Osteocyte (in vitro differentiated cells): ENCODE data around the gene TRIO. TPM values are rescaled to one million over a fixed set of nuclear protein-coding genes. Genes with fewer than 3 reads are reported as not detected.
"Not testable (repeated sequence)": the region's sequence is repeated elsewhere in the genome, so short reads cannot be mapped to it uniquely, and the experiment has no call there.

Experiments
- DNase-seq: peaks from one replicate; pipeline ENCODE4 v3.0.0; 2021; ENCODE audit warnings: mixed read lengths; ENCODE audit not compliant: unreplicated experiment; ENCODE audit errors: extremely low spot score
- H3K27ac Mint-ChIP-seq: one replicate; pipeline ENCODE4 v1.8.0; 2021; ENCODE audit warnings: mild to moderate bottlenecking, mixed read lengths; ENCODE audit not compliant: unreplicated experiment
- H3K27me3 Mint-ChIP-seq: one replicate; pipeline ENCODE4 v1.8.0; 2021; ENCODE audit warnings: mixed read lengths; ENCODE audit not compliant: unreplicated experiment
- H3K36me3 Mint-ChIP-seq: one replicate; pipeline ENCODE4 v1.8.0; 2021; ENCODE audit warnings: mixed read lengths; ENCODE audit not compliant: unreplicated experiment
- H3K4me1 Mint-ChIP-seq: one replicate; pipeline ENCODE4 v1.8.0; 2021; ENCODE audit warnings: mixed read lengths; ENCODE audit not compliant: unreplicated experiment
- H3K4me3 Mint-ChIP-seq: one replicate; pipeline ENCODE4 v1.8.0; 2021; ENCODE audit warnings: mild to moderate bottlenecking, moderate library complexity, mixed read lengths; ENCODE audit not compliant: unreplicated experiment
- H3K9me3 Mint-ChIP-seq: one replicate; pipeline ENCODE4 v1.8.0; 2021; ENCODE audit warnings: mixed read lengths; ENCODE audit not compliant: unreplicated experiment
- long read RNA-seq: library from polyadenylated mRNA; unstranded; transcript quantifications from one replicate; pipeline ENCODE4 v2.0.0, GENCODE V29; 2021
- total RNA-seq: library from RNA; stranded (reverse); gene quantifications from 2 replicates; pipeline ENCODE4 v1.2.1, GENCODE V29; 2021
- TF ChIP-seq, protein P1 (sequence below): fragments of 200-600 bp; sonication (generic); IDR thresholded peaks from 2 replicates; pipeline ENCODE4 v1.5.0; 2021; ENCODE audit warnings: antibody characterized with exemption, mild to moderate bottlenecking, moderate library complexity

TRIO gene
- 336 and 341 TPM in 2 replicates for total RNA-seq
- long read RNA-seq, transcript TRIO-223 (4 exons, 1,913 nt): major isoform, 5 of 83 reads
- long read RNA-seq, partial matches to known transcripts: 33 of 83 reads
- long read RNA-seq, other reads (novel, unspliced or antisense): 41 of 83 reads

DNA sequence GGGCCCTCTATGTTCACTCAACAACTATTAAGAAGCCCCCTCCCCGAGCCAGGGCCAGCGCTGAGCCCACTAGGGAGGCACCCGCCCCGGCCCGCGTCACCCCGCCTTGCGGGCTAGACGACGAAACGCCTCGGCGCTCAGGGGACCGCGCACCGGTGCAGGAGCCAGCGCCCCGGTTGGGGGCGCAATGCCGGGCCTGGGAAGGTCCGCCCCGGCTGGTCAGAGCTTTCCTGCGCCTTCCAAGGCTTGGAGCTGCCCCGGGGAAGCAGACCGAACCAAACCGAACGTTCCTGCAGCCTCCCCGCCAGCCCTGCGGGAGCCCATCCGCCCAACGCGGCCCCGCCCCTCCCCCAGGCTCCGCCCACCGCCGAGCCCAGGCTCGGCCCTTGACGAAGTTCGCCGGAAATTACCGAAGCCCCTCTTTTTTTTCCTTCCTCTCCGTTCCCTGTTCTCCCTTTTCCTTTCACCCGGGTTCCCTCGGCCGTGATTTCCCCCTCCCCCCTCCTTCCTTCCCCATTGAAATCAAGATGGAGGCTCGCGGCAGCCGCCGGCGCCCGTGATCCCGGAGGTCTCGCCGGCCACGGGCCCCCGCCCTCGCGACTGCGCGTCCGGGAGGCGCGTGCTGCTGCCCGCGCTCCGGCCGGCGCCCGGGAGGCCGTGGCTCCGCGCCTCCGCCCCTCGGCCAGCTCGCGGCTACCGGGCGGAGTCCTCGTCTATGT lies at the start of gene TRIO:
Gene TRIO (plus strand): TSS at position 516 of the 719 bp plus-strand sequence. CDS start 384 bp downstream, outside the sequence.
- DNase-seq: peak; percentile 99
- Mint-ChIP-seq H3K4me1 (peaks cover 37% of the 10 kb centered on the region), H3K27ac (peak within 1 kb of the TSS; percentile 93), H3K9me3 (no peaks in the 10 kb centered on the region), H3K4me3 (peak within 1 kb of the TSS; percentile 81), H3K27me3 (no peaks in the 10 kb centered on the region), H3K36me3 (no peaks in the 10 kb centered on the region)
- TF ChIP-seq, protein P1, sequence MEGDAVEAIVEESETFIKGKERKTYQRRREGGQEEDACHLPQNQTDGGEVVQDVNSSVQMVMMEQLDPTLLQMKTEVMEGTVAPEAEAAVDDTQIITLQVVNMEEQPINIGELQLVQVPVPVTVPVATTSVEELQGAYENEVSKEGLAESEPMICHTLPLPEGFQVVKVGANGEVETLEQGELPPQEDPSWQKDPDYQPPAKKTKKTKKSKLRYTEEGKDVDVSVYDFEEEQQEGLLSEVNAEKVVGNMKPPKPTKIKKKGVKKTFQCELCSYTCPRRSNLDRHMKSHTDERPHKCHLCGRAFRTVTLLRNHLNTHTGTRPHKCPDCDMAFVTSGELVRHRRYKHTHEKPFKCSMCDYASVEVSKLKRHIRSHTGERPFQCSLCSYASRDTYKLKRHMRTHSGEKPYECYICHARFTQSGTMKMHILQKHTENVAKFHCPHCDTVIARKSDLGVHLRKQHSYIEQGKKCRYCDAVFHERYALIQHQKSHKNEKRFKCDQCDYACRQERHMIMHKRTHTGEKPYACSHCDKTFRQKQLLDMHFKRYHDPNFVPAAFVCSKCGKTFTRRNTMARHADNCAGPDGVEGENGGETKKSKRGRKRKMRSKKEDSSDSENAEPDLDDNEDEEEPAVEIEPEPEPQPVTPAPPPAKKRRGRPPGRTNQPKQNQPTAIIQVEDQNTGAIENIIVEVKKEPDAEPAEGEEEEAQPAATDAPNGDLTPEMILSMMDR: peak; percentile 73

DNA sequence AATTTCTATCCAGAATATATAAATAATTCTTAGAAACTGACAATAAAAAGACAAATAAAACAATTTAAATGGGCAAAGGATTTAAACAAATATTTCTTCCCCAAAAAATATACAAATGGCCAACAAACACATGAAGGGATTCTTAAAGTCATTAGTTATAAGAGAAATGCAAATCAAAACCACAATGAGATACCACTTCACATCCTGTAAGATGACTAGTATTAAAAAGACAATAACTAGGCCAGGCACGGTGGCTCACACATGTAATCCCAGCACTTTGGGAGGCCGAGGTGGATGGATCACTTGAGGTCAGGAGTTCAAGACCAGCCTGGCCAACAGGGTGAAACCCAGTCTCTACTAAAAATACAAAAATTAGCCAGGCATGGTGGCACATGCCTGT lies 45.8 kb upstream of the TRIO start:
- DNase-seq, H3K4me1 Mint-ChIP-seq, H3K27me3 Mint-ChIP-seq, H3K4me3 Mint-ChIP-seq, H3K9me3 Mint-ChIP-seq, H3K36me3 Mint-ChIP-seq, H3K27ac Mint-ChIP-seq: not testable (repeated sequence)

DNA sequence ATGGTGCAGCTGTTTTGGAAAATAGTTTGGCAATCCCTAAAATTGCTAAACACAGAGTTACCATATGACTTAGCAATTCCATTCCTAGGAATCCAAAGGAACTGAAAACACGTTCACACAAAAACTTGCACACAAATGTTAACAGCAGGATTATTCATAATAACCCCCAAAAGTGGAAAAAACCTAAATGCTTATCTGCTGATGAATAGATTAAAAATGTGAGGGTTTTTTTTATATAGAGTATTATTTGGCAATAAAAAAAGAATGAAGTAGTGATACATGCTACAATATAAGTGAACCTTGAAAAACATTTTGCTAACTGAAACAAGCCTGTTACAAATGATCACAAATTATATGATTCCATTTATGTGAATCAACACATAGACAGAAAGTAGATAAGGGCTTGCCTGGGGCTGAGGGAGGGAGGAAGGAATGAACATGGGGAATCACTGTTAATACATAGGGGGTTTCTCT lies 45.1 kb upstream of the TRIO start:
- TF ChIP-seq, protein P1: no peak
- peaks cover 6% of the 10 kb centered on the region for H3K9me3 Mint-ChIP-seq
- H3K27ac Mint-ChIP-seq: no peak overlapping the region
- no peak for DNase-seq
- no peak overlapping the region for H3K4me3 Mint-ChIP-seq
- H3K4me1 Mint-ChIP-seq: peaks cover 11% of the 10 kb centered on the region
- H3K36me3 Mint-ChIP-seq: no peaks in the 10 kb centered on the region
- no peaks in the 10 kb centered on the region for H3K27me3 Mint-ChIP-seq

DNA sequence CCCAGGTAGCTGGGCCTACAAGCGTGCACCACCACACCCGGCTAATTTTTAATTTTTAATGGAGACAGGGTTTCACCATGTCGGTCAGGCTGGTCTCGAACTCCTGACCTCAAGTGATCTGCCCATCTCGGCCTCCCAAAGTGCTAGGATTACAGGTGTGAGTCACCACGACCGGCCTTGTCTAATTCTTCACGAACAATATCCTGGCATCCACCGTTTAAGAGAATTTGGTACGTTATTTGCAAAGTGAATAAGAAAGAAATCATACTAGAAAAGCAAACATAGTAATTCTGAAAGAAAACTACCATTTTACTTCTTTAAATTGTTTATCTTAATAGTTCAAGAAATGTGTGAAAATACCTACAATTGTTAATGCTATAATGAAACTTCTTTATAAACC lies 42.9 kb upstream of the TRIO start:
- DNase-seq: no peak
- no peak overlapping the region for H3K4me3 Mint-ChIP-seq
- no peaks in the 10 kb centered on the region for H3K27me3 Mint-ChIP-seq
- no peak overlapping the region for H3K27ac Mint-ChIP-seq
- peaks cover 19% of the 10 kb centered on the region for H3K4me1 Mint-ChIP-seq
- H3K36me3 Mint-ChIP-seq: no peaks in the 10 kb centered on the region
- peaks cover 7% of the 10 kb centered on the region for H3K9me3 Mint-ChIP-seq
- TF ChIP-seq, protein P1: no peak

DNA sequence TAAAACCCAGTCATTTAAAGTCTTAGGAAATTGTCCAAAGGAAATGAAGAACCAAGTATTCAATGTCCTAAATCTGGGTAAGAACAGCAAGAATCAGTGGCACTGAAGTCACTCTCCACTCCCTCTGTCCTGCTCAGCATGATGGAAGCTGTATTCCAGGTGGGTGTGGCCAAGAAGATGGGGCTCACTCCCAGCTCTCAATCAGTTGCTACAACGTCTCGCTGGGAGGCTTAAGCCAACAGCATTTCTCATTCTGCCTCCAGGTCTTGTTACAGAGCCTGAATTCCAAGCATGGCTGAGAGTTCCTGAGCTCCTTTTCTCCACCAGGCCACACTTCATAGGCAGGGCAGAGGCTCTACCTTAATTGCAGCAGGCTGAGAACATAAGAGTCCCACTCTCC lies 41.2 kb upstream of the TRIO start:
- H3K27me3 Mint-ChIP-seq: no peaks in the 10 kb centered on the region
- H3K4me1 Mint-ChIP-seq: peaks cover 33% of the 10 kb centered on the region
- H3K4me3 Mint-ChIP-seq: no peak overlapping the region
- no peak for DNase-seq
- peak overlapping the region; percentile 81 for H3K27ac Mint-ChIP-seq
- TF ChIP-seq, protein P1: no peak
- H3K9me3 Mint-ChIP-seq: peaks cover 7% of the 10 kb centered on the region
- no peaks in the 10 kb centered on the region for H3K36me3 Mint-ChIP-seq
